Left renal cortex interstitium (tissue), 4 donors: Measurements from ENCODE around the gene GCNT1. TPM values are rescaled to one million over a fixed set of nuclear protein-coding genes. Genes with fewer than 3 reads are reported as not detected.
"Not testable (repeated sequence)": the region's sequence is repeated elsewhere in the genome, so short reads cannot be mapped to it uniquely, and the experiment has no call there.

ENCODE experiments used
- DNase-seq, 4 donors: peaks; one replicate each; pipeline ENCODE4 v3.0.0-alpha.2; 2013; ENCODE audit warnings: low read depth in 4 of 4, low spot score in 2 of 4, missing footprints in 1 of 4
- polyA plus RNA-seq, 4 donors: library from polyadenylated mRNA; unstranded; fragments of 120-200 nt; gene quantifications; one replicate each; pipeline ENCODE4 v1.2.1, GENCODE V29; 2013; ENCODE audit not compliant: insufficient read length in 4 of 4

The GCNT1 gene
- 1 to 10 TPM; 3.1 to 6.2 (median 4.4) TPM for polyA plus RNA-seq

GRCh38 chr9:76458903-76459693 is at the start of gene GCNT1:
GCNT1 (plus strand) TSS chr9:76459182; CDS start chr9:76502382, 43,200 bp downstream.
- peak in 2 of 4 donors; percentile 58 to 63 for DNase-seq

- DNase-seq: no peak
Measured at GRCh38 chr9:76412638-76413037, 46.3 kb upstream of the GCNT1 start.

GRCh38 chr9:76413658-76414057 is 45.3 kb upstream of the GCNT1 start:
- DNase-seq: no peak

- DNase-seq: no peak
Measured at GRCh38 chr9:76414661-76415060, 44.3 kb upstream of the GCNT1 start.

GRCh38 chr9:76415154-76415553 is 43.8 kb upstream of the GCNT1 start:
- DNase-seq: no peak

- DNase-seq: no peak
Measured at GRCh38 chr9:76415731-76416130, 43.3 kb upstream of the GCNT1 start.

- no peak for DNase-seq
Measured at GRCh38 chr9:76417394-76417793, 41.6 kb upstream of the GCNT1 start.

- DNase-seq: no peak
Measured at GRCh38 chr9:76419782-76420380, 39.1 kb upstream of the GCNT1 start.

- DNase-seq: no peak
Measured at GRCh38 chr9:76423216-76424177, 35.5 kb upstream of the GCNT1 start.

GRCh38 chr9:76424491-76424890 is 34.5 kb upstream of the GCNT1 start:
- DNase-seq: no peak

- DNase-seq: no peak
Measured at GRCh38 chr9:76425677-76426453, 33.1 kb upstream of the GCNT1 start.

- DNase-seq: no peak
Measured at GRCh38 chr9:76426807-76427419, 32.1 kb upstream of the GCNT1 start.

GRCh38 chr9:76431601-76432000 is 27.4 kb upstream of the GCNT1 start:
- DNase-seq: no peak

GRCh38 chr9:76433406-76433805 is 25.6 kb upstream of the GCNT1 start:
- DNase-seq: no peak

GRCh38 chr9:76433836-76434235 is 25.1 kb upstream of the GCNT1 start:
- no peak for DNase-seq

GRCh38 chr9:76434897-76435296 is 24.1 kb upstream of the GCNT1 start:
- DNase-seq: not testable (repeated sequence)

GRCh38 chr9:76437017-76437699 is 21.8 kb upstream of the GCNT1 start:
- not testable (repeated sequence) for DNase-seq

GRCh38 chr9:76438841-76439588 is 20.0 kb upstream of the GCNT1 start:
- DNase-seq: no peak
